HG03520 (cell line): ENCODE data around the gene CATSPERD.
"Not testable (repeated sequence)": the region's sequence is repeated elsewhere in the genome, so short reads cannot be mapped to it uniquely, and the experiment has no call there.

Source experiments
- ATAC-seq: cut with Tn5 transposase; IDR thresholded peaks from one replicate; pipeline ENCODE4 v1.9.1; 2021; ENCODE audit warnings: mild to moderate bottlenecking, moderate library complexity; ENCODE audit not compliant: unreplicated experiment

The CATSPERD gene

GRCh38 chr19:5727453-5728050, 7.1 kb downstream of the CATSPERD start:
- no peak for ATAC-seq

GRCh38 chr19:5733172-5733571, 12.7 kb downstream of the CATSPERD start:
- ATAC-seq = not testable (repeated sequence)

- ATAC-seq = no peak
Observed at GRCh38 chr19:5738423-5738822, 18.0 kb downstream of the CATSPERD start.

- ATAC-seq = no peak
Observed at GRCh38 chr19:5742051-5742450, 21.6 kb downstream of the CATSPERD start.

- no peak for ATAC-seq
Observed at GRCh38 chr19:5743630-5744029, 23.2 kb downstream of the CATSPERD start.

- not testable (repeated sequence) for ATAC-seq
Observed at GRCh38 chr19:5744999-5745398, 24.6 kb downstream of the CATSPERD start.

- ATAC-seq = not testable (repeated sequence)
Observed at GRCh38 chr19:5748920-5749319, 28.5 kb downstream of the CATSPERD start.

GRCh38 chr19:5749505-5749904, 29.1 kb downstream of the CATSPERD start:
- no peak for ATAC-seq

- ATAC-seq = no peak
Observed at GRCh38 chr19:5751709-5752108, 31.3 kb downstream of the CATSPERD start.

- ATAC-seq = no peak
Observed at GRCh38 chr19:5753743-5754142, 33.3 kb downstream of the CATSPERD start.

GRCh38 chr19:5762608-5763217, 42.3 kb downstream of the CATSPERD start:
- ATAC-seq = no peak

- ATAC-seq = no peak
Observed at GRCh38 chr19:5765220-5765619, 44.8 kb downstream of the CATSPERD start.

- ATAC-seq = no peak
Observed at GRCh38 chr19:5767949-5768348, 47.5 kb downstream of the CATSPERD start.

- no peak for ATAC-seq
Observed at GRCh38 chr19:5772416-5772815, 52.0 kb downstream of the CATSPERD start.

GRCh38 chr19:5773276-5773675, 52.8 kb downstream of the CATSPERD start:
- ATAC-seq = no peak

- ATAC-seq = no peak
Observed at GRCh38 chr19:5774921-5775320, 54.5 kb downstream of the CATSPERD start.

- ATAC-seq = no peak
Observed at GRCh38 chr19:5775668-5776309, 55.4 kb downstream of the CATSPERD start.

- ATAC-seq = no peak
Observed at GRCh38 chr19:5778402-5778801, 58.0 kb downstream of the CATSPERD start.

GRCh38 chr19:5780916-5781315, 60.5 kb downstream of the CATSPERD start:
- not testable (repeated sequence) for ATAC-seq

- ATAC-seq = no peak
Observed at GRCh38 chr19:5782322-5782721, 61.9 kb downstream of the CATSPERD start.

- ATAC-seq = no peak
Observed at GRCh38 chr19:5782945-5783919, 62.8 kb downstream of the CATSPERD start.
